ENCODE measurements around the gene COASY.

Gene COASY

DNA sequence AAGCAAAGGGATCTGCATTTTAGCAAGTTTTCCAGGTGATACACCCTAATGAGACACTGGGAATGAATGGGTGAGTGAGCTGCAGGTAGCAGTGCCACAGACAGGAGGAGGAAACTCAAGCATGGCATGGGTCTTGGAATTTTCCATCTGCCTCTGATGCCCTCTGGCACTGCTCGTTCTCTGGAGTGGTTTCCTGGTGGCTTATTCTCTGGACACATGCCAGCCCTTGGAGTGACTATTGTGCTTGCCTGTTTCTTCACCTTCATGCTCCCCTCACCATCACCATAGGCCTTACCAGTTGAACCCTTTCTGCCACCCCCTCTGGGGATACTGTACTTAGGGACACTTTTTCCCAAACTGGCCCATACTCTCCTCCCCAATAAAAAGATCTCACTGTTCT is 1.6 kb downstream of the COASY start:
- no peaks in the 10 kb centered on the region for H3K27me3 ChIP-seq (ENCODE audit: insufficient read depth, low read depth)
- TF ChIP-seq CTCF (conservative IDR thresholded peaks at IDR 0.05; ENCODE audit: low read depth, low read length) = no peak
- H3K36me3 ChIP-seq (ENCODE audit: insufficient read depth) = no peaks in the 10 kb centered on the region; the same call in 1 of the 2 replicates
- no peaks in the 10 kb centered on the region for H4K20me1 ChIP-seq (ENCODE audit: insufficient read depth)
- H3K79me2 ChIP-seq (ENCODE audit: insufficient read depth, low read depth) = peaks cover 34% of the 10 kb centered on the region
- no peak overlapping the region for H3K27ac ChIP-seq
- no peak overlapping the region for H3K9ac ChIP-seq
- H3K4me3 ChIP-seq (IDR thresholded peaks at IDR 0.05; ENCODE audit: insufficient read depth, low read depth, low read length) = no peak overlapping the region
- H2AFZ ChIP-seq (ENCODE audit: low read depth) = no peak overlapping the region
- peaks cover 42% of the 10 kb centered on the region for H3K4me1 ChIP-seq (ENCODE audit: low read depth, poor library complexity, severe bottlenecking)
- peak overlapping the region; percentile 66 for H3K4me2 ChIP-seq

DNA sequence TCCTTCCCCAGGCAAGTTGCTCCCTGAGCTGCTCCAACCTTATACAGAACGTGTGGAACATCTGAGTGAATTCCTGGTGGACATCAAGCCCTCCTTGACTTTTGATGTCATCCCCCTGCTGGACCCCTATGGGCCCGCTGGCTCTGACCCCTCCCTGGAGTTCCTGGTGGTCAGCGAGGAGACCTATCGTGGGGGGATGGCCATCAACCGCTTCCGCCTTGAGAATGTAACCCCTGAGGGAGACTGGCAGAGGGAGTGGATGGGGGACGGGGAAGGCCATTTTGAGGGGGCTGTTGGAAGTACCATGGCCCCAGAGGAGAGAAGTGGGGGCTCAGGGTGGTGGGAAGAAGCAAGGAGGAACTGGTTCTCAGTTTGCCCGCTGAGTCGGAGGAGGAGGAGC is 2.0 kb downstream of the COASY start:
- Histone ChIP-seq H3K4me2 (no peak overlapping the region; the same call in 1 of the 2 replicates), H3K27ac (no peak overlapping the region), H3K4me1 (ENCODE audit: low read depth, poor library complexity, severe bottlenecking) (peaks cover 45% of the 10 kb centered on the region), H3K4me3 (IDR thresholded peaks at IDR 0.05; ENCODE audit: insufficient read depth, low read depth, low read length) (no peak overlapping the region), H3K79me2 (ENCODE audit: insufficient read depth, low read depth) (peaks cover 36% of the 10 kb centered on the region), H2AFZ (ENCODE audit: low read depth) (no peak overlapping the region), H3K36me3 (ENCODE audit: insufficient read depth) (no peaks in the 10 kb centered on the region; the same call in 1 of the 2 replicates), H3K9ac (no peak overlapping the region), H4K20me1 (ENCODE audit: insufficient read depth) (no peaks in the 10 kb centered on the region), H3K27me3 (ENCODE audit: insufficient read depth, low read depth) (no peaks in the 10 kb centered on the region)
- TF ChIP-seq CTCF (conservative IDR thresholded peaks at IDR 0.05; ENCODE audit: low read depth, low read length) = no peak

- H3K4me1 ChIP-seq (ENCODE audit: low read depth, poor library complexity, severe bottlenecking) = peaks cover 48% of the 10 kb centered on the region
- H2AFZ ChIP-seq (ENCODE audit: low read depth) = no peak overlapping the region
- no peak overlapping the region for H3K4me3 ChIP-seq (IDR thresholded peaks at IDR 0.05; ENCODE audit: insufficient read depth, low read depth, low read length)
- TF ChIP-seq CTCF (conservative IDR thresholded peaks at IDR 0.05; ENCODE audit: low read depth, low read length) = no peak
- H3K79me2 ChIP-seq (ENCODE audit: insufficient read depth, low read depth) = peaks cover 38% of the 10 kb centered on the region
- no peak overlapping the region for H3K4me2 ChIP-seq
- H3K27ac ChIP-seq = no peak overlapping the region
- H4K20me1 ChIP-seq (ENCODE audit: insufficient read depth) = no peaks in the 10 kb centered on the region
- H3K9ac ChIP-seq = no peak overlapping the region
- no peaks in the 10 kb centered on the region; the same call in 1 of the 2 replicates for H3K36me3 ChIP-seq (ENCODE audit: insufficient read depth)
- H3K27me3 ChIP-seq (ENCODE audit: insufficient read depth, low read depth) = no peaks in the 10 kb centered on the region
Observed at GRCh38 chr17:42564815-42565522, 3.0 kb downstream of the COASY start.

DNA sequence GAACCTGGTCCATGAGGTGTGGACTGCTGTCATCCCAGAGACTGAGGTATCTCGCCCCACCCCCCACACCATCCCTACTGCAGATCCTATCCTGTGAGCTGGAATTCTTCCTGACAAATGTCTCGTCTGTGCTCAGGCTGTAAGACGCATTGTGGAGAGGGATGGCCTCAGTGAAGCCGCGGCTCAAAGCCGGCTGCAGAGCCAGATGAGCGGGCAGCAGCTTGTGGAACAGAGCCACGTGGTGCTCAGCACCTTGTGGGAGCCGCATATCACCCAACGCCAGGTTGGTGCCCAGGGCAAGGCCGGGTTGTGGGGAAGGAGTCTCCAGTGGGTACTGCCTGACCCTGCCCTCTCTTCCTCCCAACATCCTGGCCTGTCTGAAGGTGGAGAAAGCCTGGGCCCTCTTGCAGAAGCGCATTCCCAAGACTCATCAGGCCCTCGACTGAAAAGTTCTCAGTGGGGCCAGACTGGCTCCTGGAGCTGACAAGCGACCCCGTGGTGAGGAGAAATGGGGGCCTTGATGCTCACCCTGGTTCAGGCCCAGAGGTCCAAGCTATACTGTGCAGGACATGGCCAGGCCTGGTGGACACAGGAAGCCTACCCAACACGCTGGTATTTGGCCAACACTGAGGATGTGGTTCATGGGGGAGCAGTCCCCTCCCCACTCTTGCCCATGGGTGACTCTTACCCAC is 3.7 kb downstream of the COASY start:
- Histone ChIP-seq H2AFZ (ENCODE audit: low read depth) (no peak overlapping the region), H3K27ac (no peak overlapping the region), H3K36me3 (ENCODE audit: insufficient read depth) (no peaks in the 10 kb centered on the region; the same call in 1 of the 2 replicates), H3K4me3 (IDR thresholded peaks at IDR 0.05; ENCODE audit: insufficient read depth, low read depth, low read length) (no peak overlapping the region), H3K4me2 (no peak overlapping the region; the same call in 1 of the 2 replicates), H3K79me2 (ENCODE audit: insufficient read depth, low read depth) (peaks cover 44% of the 10 kb centered on the region), H3K27me3 (ENCODE audit: insufficient read depth, low read depth) (no peaks in the 10 kb centered on the region), H4K20me1 (ENCODE audit: insufficient read depth) (no peaks in the 10 kb centered on the region), H3K9ac (no peak overlapping the region), H3K4me1 (ENCODE audit: low read depth, poor library complexity, severe bottlenecking) (peaks cover 55% of the 10 kb centered on the region)
- TF ChIP-seq CTCF (conservative IDR thresholded peaks at IDR 0.05; ENCODE audit: low read depth, low read length) = no peak

Data from KMS-11 (cell line).